Astrocyte of the cerebellum (primary cell): ENCODE data around the gene LZTS2.

Experiments used
- DNase-seq: peaks from one replicate; pipeline ENCODE4 v3.0.0-alpha.2; 2011; ENCODE audit warnings: low read depth
- H3K4me3 ChIP-seq: 2 replicates; pipeline ENCODE4 v1.5.1; 2011; ENCODE audit warnings: mild to moderate bottlenecking, low read depth, low read length, moderate library complexity
- CTCF ChIP-seq: IDR thresholded peaks from 2 replicates; pipeline ENCODE4 v1.5.1; 2012; ENCODE audit warnings: low read length, low read depth, moderate library complexity, mild to moderate bottlenecking; ENCODE audit errors: missing control alignments
- in situ Hi-C: cut with HindIII; loops from 2 replicates; pipeline ENCODE4 v1.10.0; 2017; ENCODE audit warnings: low sequenced_read_pairs

Gene LZTS2

GRCh38 chr10:101029520-101030295 is 30.1 kb downstream of the LZTS2 start:
- no peak for DNase-seq
- H3K4me3 ChIP-seq: no peak overlapping the region
- no peak for TF ChIP-seq CTCF
- in situ Hi-C loops: loop anchor here (5.0 kb wide), 1 partner anchor 32 kb away; the partner anchor contains the start of gene LZTS2

GRCh38 chr10:101030496-101031127 is 31.0 kb downstream of the LZTS2 start:
- in situ Hi-C loops: loop anchor here (5.0 kb wide), 1 partner anchor 33 kb away; the partner anchor contains the start of gene LZTS2
- no peak for DNase-seq
- no peak for TF ChIP-seq CTCF
- H3K4me3 ChIP-seq: peak overlapping the region; percentile 88

- in situ Hi-C loops: loop anchor here (5.0 kb wide), 1 partner anchor 34 kb away; the partner anchor contains the start of gene LZTS2
- H3K4me3 ChIP-seq: peak within 1 kb of the TSS; percentile 88
- no peak for TF ChIP-seq CTCF
- peak; percentile 76 for DNase-seq
Measured at GRCh38 chr10:101031128-101031795, 31.7 kb downstream of the LZTS2 start, which contains the start of the genes PDZD7 and SFXN3. TSS of gene PDZD7 (minus strand) at chr10:101031129. CDS start at chr10:101030219, 910 bp downstream. TSS of gene SFXN3 (plus strand) at chr10:101031234. CDS start at chr10:101034695, 3,461 bp downstream.

- in situ Hi-C loops: loop anchor here (5.0 kb wide), 1 partner anchor 35 kb away; the partner anchor contains the start of gene LZTS2
- peak overlapping the region; percentile 88 for H3K4me3 ChIP-seq
- DNase-seq: no peak
- no peak for TF ChIP-seq CTCF
Measured at GRCh38 chr10:101031796-101032636, 32.4 kb downstream of the LZTS2 start.

- in situ Hi-C loops: loop anchor here (5.0 kb wide), 1 partner anchor 35 kb away; the partner anchor contains the start of gene LZTS2
- H3K4me3 ChIP-seq: peak overlapping the region; percentile 88
- DNase-seq: peak; percentile 75
- no peak for TF ChIP-seq CTCF
Measured at GRCh38 chr10:101032637-101033224, 33.1 kb downstream of the LZTS2 start.
